Spleen (tissue), 7 donors: ENCODE results near the gene MUSK.

ENCODE experiments used
- POLR2A ChIP-seq, 3 donors: fragments of 450-650 bp; IDR thresholded peaks; one replicate each; pipeline ENCODE4 v1.5.1; 2017; ENCODE audit warnings: antibody characterized with exemption in 3 of 3, mild to moderate bottlenecking in 1 of 3
- TF ChIP-seq, protein P1 (sequence below), 11 experiments: fragments of 200-600 bp in 7 of 11; fragments of 450-650 bp in 4 of 11; sonication (generic) in 4 of 11; IDR thresholded peaks in 8 of 11; conservative IDR thresholded peaks in 3 of 11; 1 replicate in 7 of 11; 2 replicates in 4 of 11; pipeline versions ENCODE4 v1.4.0 to v1.8.0; 2016 to 2021; ENCODE audit warnings: antibody characterized with exemption in 11 of 11, inconsistent platforms in 4 of 11, mild to moderate bottlenecking in 1 of 11
- donor health status: DM: no; HTN: no; CAD: no; lungs with moderate emphysema.
- donor health status: DM: no; HTN: no; CAD: no.
- donor health status: DM: no; HTN: no; CAD: no.

DNA sequence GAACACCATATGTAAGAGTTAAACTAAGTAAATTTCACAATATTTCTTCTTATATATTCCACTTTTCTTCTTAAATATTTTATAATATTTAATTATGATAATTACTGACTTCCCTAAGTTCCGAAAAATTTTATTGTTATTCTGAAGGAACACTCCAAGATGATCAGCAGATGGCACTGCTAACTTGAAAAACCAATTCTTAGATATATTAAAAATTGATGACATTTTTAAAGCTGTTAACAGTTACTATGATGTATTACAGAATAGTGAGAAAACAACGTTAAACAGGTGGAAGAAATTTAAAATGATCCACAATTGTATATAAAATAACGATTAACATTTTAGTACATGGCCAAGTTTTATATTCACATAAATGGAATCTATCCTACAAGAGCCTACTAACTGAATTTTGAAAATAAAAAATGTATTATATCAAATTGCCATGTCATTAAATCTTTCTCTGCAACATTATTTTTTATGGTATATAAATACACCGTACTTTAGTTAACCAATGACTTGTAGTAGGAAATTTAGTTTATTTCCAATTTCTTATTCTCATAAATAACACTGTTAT lies 30.1 kb upstream of the MUSK start:
- TF ChIP-seq, protein P1, sequence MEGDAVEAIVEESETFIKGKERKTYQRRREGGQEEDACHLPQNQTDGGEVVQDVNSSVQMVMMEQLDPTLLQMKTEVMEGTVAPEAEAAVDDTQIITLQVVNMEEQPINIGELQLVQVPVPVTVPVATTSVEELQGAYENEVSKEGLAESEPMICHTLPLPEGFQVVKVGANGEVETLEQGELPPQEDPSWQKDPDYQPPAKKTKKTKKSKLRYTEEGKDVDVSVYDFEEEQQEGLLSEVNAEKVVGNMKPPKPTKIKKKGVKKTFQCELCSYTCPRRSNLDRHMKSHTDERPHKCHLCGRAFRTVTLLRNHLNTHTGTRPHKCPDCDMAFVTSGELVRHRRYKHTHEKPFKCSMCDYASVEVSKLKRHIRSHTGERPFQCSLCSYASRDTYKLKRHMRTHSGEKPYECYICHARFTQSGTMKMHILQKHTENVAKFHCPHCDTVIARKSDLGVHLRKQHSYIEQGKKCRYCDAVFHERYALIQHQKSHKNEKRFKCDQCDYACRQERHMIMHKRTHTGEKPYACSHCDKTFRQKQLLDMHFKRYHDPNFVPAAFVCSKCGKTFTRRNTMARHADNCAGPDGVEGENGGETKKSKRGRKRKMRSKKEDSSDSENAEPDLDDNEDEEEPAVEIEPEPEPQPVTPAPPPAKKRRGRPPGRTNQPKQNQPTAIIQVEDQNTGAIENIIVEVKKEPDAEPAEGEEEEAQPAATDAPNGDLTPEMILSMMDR (IDR thresholded peaks at IDR 0.05 in 8 of 11, conservative IDR thresholded peaks at IDR 0.05 in 3 of 11) = peak in 2 of 11 experiments; percentile 22 to 25
- TF ChIP-seq POLR2A (IDR thresholded peaks at IDR 0.05) = no peak
